ENCODE results near the gene FAM210A. TPM values are rescaled to one million over a fixed set of nuclear protein-coding genes. Genes with fewer than 3 reads are reported as not detected.

The FAM210A gene
- total RNA-seq, 3 donors from 2014 or later = 7.7 to 15.1 (median 10.5) TPM

DNA sequence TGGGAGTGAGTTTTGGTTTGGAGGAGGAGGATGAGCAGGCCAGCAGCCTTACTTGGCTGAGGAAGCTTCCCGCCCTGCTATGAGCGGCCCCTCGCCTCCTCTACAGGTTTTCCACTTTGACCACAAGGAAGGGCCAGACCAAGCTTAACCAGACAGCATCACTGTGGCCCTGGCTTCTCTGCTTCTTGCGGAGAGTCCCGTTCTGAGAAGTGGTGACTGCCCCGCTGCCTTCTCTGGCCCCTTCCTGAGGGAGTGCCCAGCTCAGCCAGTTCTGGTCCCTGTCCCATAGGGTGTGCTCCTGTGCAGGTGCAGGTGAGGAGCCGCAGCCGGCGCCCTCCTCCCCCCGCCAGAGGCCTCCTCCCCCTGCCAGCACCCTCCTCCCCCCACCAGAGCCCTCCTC is 101.0 kb downstream of the FAM210A start:
- H3K9me3 ChIP-seq = no peaks in the 10 kb centered on the region
- no peak overlapping the region for H3K27ac ChIP-seq
- H3K27me3 ChIP-seq = no peaks in the 10 kb centered on the region
- TF ChIP-seq POLR2AphosphoS5 (IDR thresholded peaks at IDR 0.05) (no peak), POLR2A (IDR thresholded peaks at IDR 0.05) (no peak), CTCF (IDR thresholded peaks at IDR 0.05) (no peak)
- intact Hi-C loops (cut with DNase I; ENCODE audit: low total_unique reads) = no loop called here
- H3K36me3 ChIP-seq = no peaks in the 10 kb centered on the region
- no peaks in the 10 kb centered on the region for H3K4me1 ChIP-seq
- DNase-seq (ENCODE audit: low spot score in 2 of 2) = no peak
- H3K4me3 ChIP-seq = no peak overlapping the region

GRCh38 chr18:13624563-13625237 is 101.7 kb downstream of the FAM210A start:
- no peak for TF ChIP-seq POLR2AphosphoS5 (IDR thresholded peaks at IDR 0.05)
- no peak for TF ChIP-seq POLR2A (IDR thresholded peaks at IDR 0.05)
- no peak for TF ChIP-seq CTCF (IDR thresholded peaks at IDR 0.05)
- H3K9me3 ChIP-seq = no peaks in the 10 kb centered on the region
- no peaks in the 10 kb centered on the region for H3K4me1 ChIP-seq
- H3K27me3 ChIP-seq = no peaks in the 10 kb centered on the region
- intact Hi-C loops (cut with DNase I; ENCODE audit: low total_unique reads) = no loop called here
- no peaks in the 10 kb centered on the region for H3K36me3 ChIP-seq
- no peak for DNase-seq (ENCODE audit: low spot score in 2 of 2)
- no peak overlapping the region for H3K4me3 ChIP-seq
- H3K27ac ChIP-seq = no peak overlapping the region

- Histone ChIP-seq H3K4me3 (no peak overlapping the region), H3K27ac (no peak overlapping the region), H3K27me3 (no peaks in the 10 kb centered on the region), H3K36me3 (no peaks in the 10 kb centered on the region), H3K9me3 (no peaks in the 10 kb centered on the region), H3K4me1 (no peaks in the 10 kb centered on the region)
- DNase-seq (ENCODE audit: low spot score in 2 of 2) = no peak
- TF ChIP-seq POLR2A (IDR thresholded peaks at IDR 0.05) (no peak), POLR2AphosphoS5 (IDR thresholded peaks at IDR 0.05) (no peak), CTCF (IDR thresholded peaks at IDR 0.05) (no peak)
- intact Hi-C loops (cut with DNase I; ENCODE audit: low total_unique reads) = no loop called here
Measured at GRCh38 chr18:13623871-13624270, 102.5 kb downstream of the FAM210A start.

- no peaks in the 10 kb centered on the region for H3K9me3 ChIP-seq
- H3K4me3 ChIP-seq = no peak overlapping the region
- no peaks in the 10 kb centered on the region for H3K27me3 ChIP-seq
- H3K4me1 ChIP-seq = no peaks in the 10 kb centered on the region
- H3K36me3 ChIP-seq = no peaks in the 10 kb centered on the region
- DNase-seq (ENCODE audit: low spot score in 2 of 2) = no peak
- intact Hi-C loops (cut with DNase I; ENCODE audit: low total_unique reads) = no loop called here
- H3K27ac ChIP-seq = no peak overlapping the region
- TF ChIP-seq CTCF (IDR thresholded peaks at IDR 0.05) (no peak), POLR2A (IDR thresholded peaks at IDR 0.05) (no peak), POLR2AphosphoS5 (IDR thresholded peaks at IDR 0.05) (no peak)
Measured at GRCh38 chr18:13623348-13623747, 103.0 kb downstream of the FAM210A start.

DNA sequence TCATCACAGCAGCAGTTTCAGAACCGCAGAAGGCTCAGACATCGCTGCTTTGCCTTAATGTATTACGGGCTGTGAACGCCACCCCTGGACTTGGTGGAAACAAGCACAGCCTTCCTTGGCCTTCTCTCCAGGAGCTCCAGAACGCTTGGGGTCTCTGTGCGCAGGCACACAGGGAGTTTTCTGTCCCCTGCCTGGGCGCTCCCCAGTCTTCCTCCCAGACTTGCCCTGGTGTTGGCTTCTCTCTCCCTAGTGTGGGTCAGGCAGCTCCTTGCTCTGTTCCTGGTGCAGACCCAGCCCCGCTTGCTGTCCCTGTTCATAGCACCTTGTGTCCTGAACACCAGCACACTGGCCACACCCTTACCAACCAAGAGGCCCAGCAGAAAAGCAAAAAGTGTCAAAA is 103.6 kb downstream of the FAM210A start:
- no peaks in the 10 kb centered on the region for H3K4me1 ChIP-seq
- no peak for DNase-seq (ENCODE audit: low spot score in 2 of 2)
- no peak overlapping the region for H3K4me3 ChIP-seq
- intact Hi-C loops (cut with DNase I; ENCODE audit: low total_unique reads) = no loop called here
- no peak for TF ChIP-seq POLR2A (IDR thresholded peaks at IDR 0.05)
- no peak for TF ChIP-seq CTCF (IDR thresholded peaks at IDR 0.05)
- TF ChIP-seq POLR2AphosphoS5 (IDR thresholded peaks at IDR 0.05) = no peak
- H3K27ac ChIP-seq = no peak overlapping the region
- no peaks in the 10 kb centered on the region for H3K27me3 ChIP-seq
- no peaks in the 10 kb centered on the region for H3K9me3 ChIP-seq
- H3K36me3 ChIP-seq = no peaks in the 10 kb centered on the region
